ENCODE measurements around the gene NCK1. TPM values are rescaled to one million over a fixed set of nuclear protein-coding genes. Genes with fewer than 3 reads are reported as not detected.

The NCK1 gene
- total and polyA plus RNA-seq, 2 of the 13 experiments (the other 11 are each of a cell fraction or from before 2014, with no cell fraction given): 14.7 to 30.4 TPM

GRCh38 chr3:136925425-136926190, 63.6 kb downstream of the NCK1 start (continued):
- TF ChIP-seq ARID5B (CRISPR knock-in tag; IDR thresholded peaks at IDR 0.05): no peak

GRCh38 chr3:136928240-136928639, 66.2 kb downstream of the NCK1 start:
- Histone ChIP-seq H3K4me1 (ENCODE audit: insufficient read depth, low read length) (no peaks in the 10 kb centered on the region), H3K27ac (ENCODE audit: extremely low read length, insufficient read depth, low read length) (no peak overlapping the region), H3K36me3 (replicated peaks in 1 of 2; ENCODE audit: control insufficient read depth in 1 of 2, insufficient read depth in 2 of 2, low read length in 2 of 2) (peaks cover 4 to 7% of the 10 kb centered on the region in 2 experiments; a peak in 3 of 5 replicates), H2AFZ (ENCODE audit: low read length) (no peak overlapping the region), H4K20me1 (ENCODE audit: insufficient read depth, low read length) (no peaks in the 10 kb centered on the region), H3K4me3 (replicated peaks in 1 of 3; ENCODE audit: insufficient read depth in 1 of 3, low read depth in 2 of 3, low read length in 3 of 3) (no peak overlapping the region), H3K79me2 (ENCODE audit: insufficient read depth, low read length) (peaks cover 19% of the 10 kb centered on the region), H3K9ac (ENCODE audit: insufficient read depth, low read depth, low read length) (no peak overlapping the region), H3K9me3 (ENCODE audit: low read length) (no peaks in the 10 kb centered on the region), H3K4me2 (ENCODE audit: low read depth, low read length) (no peak overlapping the region), H3K27me3 (ENCODE audit: control insufficient read depth in 1 of 2, insufficient read depth in 2 of 2, low read length in 2 of 2) (no peaks in the 10 kb centered on the region)
- in situ Hi-C loops (cut with HindIII; ENCODE audit: extremely low pct_ligation_motif_present, low pct_unique_long_range_greater_than_20kb): no loop called here
- intact Hi-C loops (cut with micrococcal nuclease; ENCODE audit: unreplicated experiment): no loop called here
- POLR2A ChIA-PET: no interaction called here
- DNase-seq (ENCODE audit: low spot score): no peak
- ATAC-seq: no peak
- CTCF ChIA-PET (ENCODE audit: low intra/inter-chr PET ratio, low total read pairs): no interaction called here
- BruUV-seq (replicated peaks): no TSS peak
- TF ChIP-seq HOXA5 (CRISPR knock-in tag; IDR thresholded peaks at IDR 0.05): no peak
- FAIRE-seq: no peak
